ENCODE measurements around the gene ENGASE.
A peak's percentile ranks its signal among the peaks of the same experiment; 100 is the strongest.
"Not testable (repeated sequence)": the region's sequence is repeated elsewhere in the genome, so short reads cannot be mapped to it uniquely, and the experiment has no call there.

Gene ENGASE

GRCh38 chr17:79054200-79054960 lies 20.2 kb upstream of the ENGASE start:
- DNase-seq: no peak

GRCh38 chr17:79055197-79055596 lies 19.4 kb upstream of the ENGASE start:
- no peak for DNase-seq

GRCh38 chr17:79057737-79058385 lies 16.8 kb upstream of the ENGASE start:
- DNase-seq: no peak

DNA sequence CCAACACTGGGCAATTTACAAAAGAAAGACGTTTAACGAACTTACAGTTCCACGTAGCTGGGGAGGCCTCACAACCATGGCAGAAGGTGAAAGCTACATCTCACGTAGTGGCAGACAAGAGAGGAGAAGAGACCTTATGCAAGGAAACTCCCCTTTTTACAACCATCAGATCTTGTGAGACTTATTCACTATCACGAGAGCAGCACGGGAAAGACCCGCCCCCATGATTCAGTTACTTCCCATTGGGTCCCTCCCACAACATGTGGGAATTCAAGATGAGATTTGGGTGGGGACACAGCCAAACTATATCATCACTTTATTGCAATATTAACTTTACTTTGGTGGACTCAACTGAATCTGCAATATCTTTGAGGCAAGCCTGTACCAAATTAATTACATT lies 11.9 kb upstream of the ENGASE start:
- DNase-seq: no peak

DNA sequence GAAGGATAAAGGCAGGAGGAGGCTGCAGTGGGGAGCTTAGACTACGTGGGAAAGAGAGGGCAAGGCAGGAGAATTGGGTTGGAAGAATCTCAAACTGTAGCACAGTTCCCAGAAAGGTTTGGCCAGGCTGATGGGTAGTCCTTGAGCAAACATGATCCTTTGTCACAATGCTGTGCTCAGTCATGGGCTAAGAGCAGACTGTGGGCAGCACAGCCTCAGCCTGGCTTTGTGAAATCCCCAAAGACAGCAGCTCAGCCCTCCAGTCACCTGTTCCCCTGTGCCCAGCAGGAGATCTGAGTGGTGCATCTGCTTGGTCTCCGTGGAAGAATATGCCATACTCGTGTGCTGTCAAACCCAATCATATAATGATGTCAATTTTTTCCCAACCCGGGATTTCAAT lies 10.6 kb upstream of the ENGASE start:
- DNase-seq: no peak

DNA sequence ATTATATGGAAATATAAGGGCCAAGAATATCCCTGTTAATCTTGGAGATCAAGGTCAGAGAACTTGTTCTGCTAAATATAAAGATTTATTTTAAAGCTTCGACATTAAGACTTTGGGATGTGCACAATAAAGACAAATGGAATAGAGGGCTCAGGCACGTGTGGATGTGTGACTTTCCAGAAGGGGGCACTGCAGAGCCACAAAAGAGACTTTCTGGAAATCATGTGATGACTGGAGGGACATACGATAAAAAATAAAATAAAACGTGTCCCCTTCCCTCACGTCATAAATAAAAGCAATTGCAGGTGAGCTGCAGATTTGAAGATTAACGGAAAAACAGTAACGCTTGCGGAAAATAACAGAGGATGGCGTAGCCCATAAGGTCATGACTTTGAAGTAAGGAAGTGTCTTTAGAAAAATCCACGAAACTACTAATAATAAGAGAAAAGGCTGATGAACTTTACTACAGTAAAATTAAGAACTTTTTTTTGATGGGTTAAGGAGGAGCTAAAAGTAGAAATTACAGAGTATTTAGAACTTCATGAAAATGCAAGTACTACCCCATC lies 9.4 kb upstream of the ENGASE start:
- peak; percentile 38 for DNase-seq

GRCh38 chr17:79066963-79067362 lies 7.7 kb upstream of the ENGASE start:
- no peak for DNase-seq

- DNase-seq: no peak
Measured at GRCh38 chr17:79070266-79070880, 4.3 kb upstream of the ENGASE start.

DNA sequence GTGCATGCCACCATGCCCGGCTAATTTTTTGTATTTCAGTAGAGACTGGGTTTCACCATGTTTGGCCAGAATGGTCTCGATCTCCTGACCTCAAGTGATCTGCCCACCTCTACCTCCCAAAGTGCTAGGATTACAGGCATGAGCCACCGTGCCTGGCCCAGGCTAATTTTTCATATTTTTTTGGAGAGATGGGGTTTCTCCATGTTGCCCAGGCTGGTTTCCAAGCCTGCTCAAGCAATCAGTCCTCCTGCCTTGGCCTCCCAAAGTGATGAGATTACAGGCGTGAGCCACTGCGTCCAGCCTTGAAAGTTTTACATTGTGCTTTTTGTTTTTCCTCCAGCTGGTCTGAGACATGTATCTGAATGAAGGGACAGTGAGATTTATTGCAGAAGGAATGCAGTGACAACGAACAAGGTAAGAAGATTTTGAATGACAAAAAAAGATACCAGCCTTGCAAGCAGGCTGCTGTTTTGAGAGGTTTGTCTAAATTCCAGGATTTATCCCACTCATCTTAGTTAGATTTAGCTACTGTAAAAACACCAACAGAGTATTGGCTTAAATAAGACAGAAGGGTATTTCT lies 3.4 kb upstream of the ENGASE start:
- DNase-seq: no peak

DNA sequence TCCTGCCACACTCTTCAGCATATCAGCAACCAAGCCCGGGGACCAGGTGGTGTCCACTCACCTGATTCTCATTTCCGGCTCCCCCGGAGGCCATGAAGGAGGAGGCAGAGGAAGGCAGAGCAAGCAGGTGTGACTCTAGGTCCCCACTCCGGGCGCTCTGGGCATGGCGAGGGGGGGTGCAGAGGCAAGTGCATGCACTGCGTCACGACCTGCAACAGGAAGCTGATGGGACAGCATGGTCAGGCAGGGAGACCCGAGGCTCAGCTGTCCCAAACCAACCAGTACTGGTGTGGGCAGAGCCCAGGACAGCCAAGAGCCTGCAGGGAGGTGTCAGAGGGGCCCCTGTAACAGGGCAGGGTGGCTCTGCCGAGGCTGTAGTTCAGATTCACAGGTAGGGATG lies 2.1 kb upstream of the ENGASE start:
- DNase-seq: no peak

- DNase-seq: no peak
Measured at GRCh38 chr17:79073016-79073705, 1.5 kb upstream of the ENGASE start.

GRCh38 chr17:79073706-79074088 lies 927 bp upstream of the ENGASE start:
- no peak for DNase-seq

DNA sequence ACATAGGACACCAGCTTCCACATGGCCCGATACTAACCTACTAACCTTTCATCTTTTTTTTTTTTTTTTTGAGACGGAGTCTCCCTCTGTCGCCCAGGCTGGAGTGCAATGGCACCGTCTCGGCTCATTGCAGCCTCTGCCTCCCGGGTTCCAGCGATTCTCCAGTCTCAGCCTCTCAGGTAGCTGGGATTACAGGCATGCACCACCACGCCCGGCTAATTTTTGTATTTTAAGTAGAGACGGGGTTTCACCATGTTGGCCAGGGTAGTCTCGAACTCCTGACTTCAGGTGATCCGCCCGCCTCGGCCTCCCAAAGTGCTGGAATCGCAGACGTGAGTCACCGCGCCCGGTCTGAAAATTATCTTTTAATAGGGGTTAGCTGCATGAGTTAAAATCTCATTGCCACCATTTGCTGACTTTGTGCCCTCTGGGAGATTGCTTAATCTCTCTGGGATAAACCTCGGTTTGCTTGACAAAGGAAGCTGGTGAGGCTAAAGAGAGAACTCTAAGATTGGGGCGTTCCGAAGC lies 439 bp upstream of the ENGASE start:
- DNase-seq: not testable (repeated sequence)

GRCh38 chr17:79075446-79075750 lies 774 bp downstream of the ENGASE start:
- no peak for DNase-seq

DNA sequence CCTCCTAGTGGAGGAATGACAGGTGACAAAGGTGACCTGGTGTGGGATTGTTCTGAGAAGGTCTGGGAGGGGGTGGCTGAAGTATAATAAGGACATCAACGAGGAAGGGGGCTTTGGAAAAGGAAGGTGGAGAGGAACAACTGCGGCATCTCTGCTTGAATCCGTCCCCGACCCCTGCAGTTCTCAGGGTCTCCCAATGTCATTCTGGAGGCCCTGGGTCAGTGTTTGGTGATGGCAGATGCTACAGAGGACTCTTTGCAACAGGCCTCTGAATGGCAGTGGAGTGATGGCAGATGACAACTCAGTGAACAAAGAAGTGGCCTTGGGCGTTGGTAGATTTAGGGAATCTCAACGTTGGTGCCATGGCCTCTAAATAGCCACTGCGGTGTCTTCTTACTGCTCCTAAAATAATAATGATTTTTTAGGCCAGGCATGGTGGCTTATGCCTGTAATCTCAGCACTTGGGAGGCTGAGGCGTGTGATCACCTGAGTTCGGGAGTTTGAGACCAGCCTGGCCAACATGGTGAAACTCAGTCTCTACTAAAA lies 1.3 kb downstream of the ENGASE start:
- DNase-seq: no peak

- DNase-seq: no peak
Measured at GRCh38 chr17:79077587-79077986, 3.0 kb downstream of the ENGASE start.

GRCh38 chr17:79078476-79079190 lies 4.0 kb downstream of the ENGASE start:
- no peak for DNase-seq

DNA sequence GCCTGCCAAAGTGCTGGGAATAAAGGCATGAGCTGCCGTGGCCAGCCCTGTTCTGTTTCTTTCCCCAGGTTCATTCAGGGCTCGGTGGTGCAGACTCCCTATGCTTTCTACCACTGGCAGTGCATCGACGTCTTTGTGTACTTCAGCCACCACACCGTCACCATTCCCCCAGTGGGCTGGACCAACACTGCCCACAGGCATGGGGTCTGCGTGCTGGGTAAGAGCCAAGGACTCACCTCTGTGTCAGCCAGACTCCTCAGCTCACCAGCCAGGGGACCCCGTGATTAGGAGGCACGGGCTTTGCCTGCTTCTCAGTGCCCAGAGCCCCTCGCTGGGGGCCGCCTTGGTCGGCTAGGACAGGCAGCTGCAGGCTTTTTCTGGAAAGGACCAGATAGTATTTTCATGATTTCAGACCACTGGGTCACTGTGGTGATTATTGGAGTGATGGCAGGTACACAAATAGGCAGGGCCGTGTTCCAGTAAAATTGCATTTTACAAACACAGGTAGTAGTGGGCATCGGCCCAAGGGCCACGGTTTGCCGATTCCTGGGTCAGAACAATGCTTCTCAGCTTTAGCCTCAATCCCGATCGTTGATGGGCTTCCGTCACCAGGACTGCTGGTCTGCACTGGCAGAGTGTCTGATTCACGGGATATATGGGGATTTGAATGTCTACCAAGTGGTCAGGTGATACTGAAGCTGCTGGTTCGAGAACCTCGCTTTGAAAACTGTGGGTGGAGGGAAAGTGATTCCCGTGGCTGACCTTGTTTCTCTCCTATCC lies 5.0 kb downstream of the ENGASE start:
- no peak for DNase-seq

- DNase-seq: no peak
Measured at GRCh38 chr17:79080349-79080748, 5.7 kb downstream of the ENGASE start.

- no peak for DNase-seq
Measured at GRCh38 chr17:79080761-79081290, 6.2 kb downstream of the ENGASE start.

All from NCI-H774 (cell line).